RWPE1 (cell line): ENCODE measurements around the gene UMPS.
"Not testable (repeated sequence)": the region's sequence is repeated elsewhere in the genome, so short reads cannot be mapped to it uniquely, and the experiment has no call there.

Experiments
- CTCF ChIA-PET: fragments of 350-600 bp; sonication (Branson Sonifier 250); formaldehyde crosslinking; extraction: SDS; loops from one replicate; lab custom pipeline; 2021; lab: Yijun Ruan, JAX
- POLR2A ChIA-PET: fragments of 400-600 bp; formaldehyde crosslinking; extraction: SDS; loops from one replicate; lab custom pipeline; 2020; ENCODE audit warnings: antibody characterized with exemption; ENCODE audit not compliant: low non-redundant PET; lab: Yijun Ruan, JAX
- DNase-seq: peaks from one replicate; pipeline ENCODE4 v3.0.0; 2012; ENCODE audit warnings: low spot score
- H3K27ac ChIP-seq: fragments of 450-650 bp; 2 replicates; pipeline ENCODE4 v1.5.1; 2017
- CTCF ChIP-seq: fragments of 450-650 bp; conservative IDR thresholded peaks from 2 replicates; pipeline ENCODE4 v1.5.1; 2017; ENCODE audit warnings: low read depth, mild to moderate bottlenecking

UMPS gene

GRCh38 chr3:124730941-124731297 is 667 bp downstream of the UMPS start:
- ChIA-PET POLR2A (interaction anchor here (0.7 kb wide), 1 partner anchor 56 kb away, joined by 3 read pairs; no protein-coding TSS in a partner anchor), CTCF (no interaction called here)
- no peak for DNase-seq
- H3K27ac ChIP-seq: peak overlapping the region; percentile 65
- no peak for TF ChIP-seq CTCF

- TF ChIP-seq CTCF: no peak
- DNase-seq: no peak
- no peak overlapping the region for H3K27ac ChIP-seq
- CTCF ChIA-PET: no interaction called here
- POLR2A ChIA-PET: interaction anchor here (0.6 to 0.7 kb wide), 2 partner anchors 15 to 299 kb away, joined by 3 to 4 read pairs; no protein-coding TSS in a partner anchor
Observed at GRCh38 chr3:124731760-124732159, 1.5 kb downstream of the UMPS start.

GRCh38 chr3:124741027-124741426 is 10.8 kb downstream of the UMPS start:
- POLR2A ChIA-PET: no interaction called here
- no peak for TF ChIP-seq CTCF
- peak; percentile 87 for DNase-seq
- H3K27ac ChIP-seq: peak overlapping the region; percentile 58; the same call in 1 of the 2 replicates
- CTCF ChIA-PET: no interaction called here

- no peak for DNase-seq
- ChIA-PET POLR2A (no interaction called here), CTCF (interaction anchor here (0.7 kb wide), 1 partner anchor 15 kb away, joined by 3 read pairs; no protein-coding TSS in a partner anchor)
- TF ChIP-seq CTCF: no peak
- H3K27ac ChIP-seq: peak overlapping the region; percentile 59
Observed at GRCh38 chr3:124745756-124746155, 15.5 kb downstream of the UMPS start.

GRCh38 chr3:124747111-124747981 is 17.1 kb downstream of the UMPS start:
- POLR2A ChIA-PET: interaction anchor here (0.6 kb wide), 2 partner anchors 16 to 206 kb away, joined by 3 read pairs; no protein-coding TSS in a partner anchor
- CTCF ChIA-PET: interaction anchor here (0.6 to 0.8 kb wide), 3 partner anchors 58 to 644 kb away, joined by 3 to 4 read pairs (median 4); no protein-coding TSS in a partner anchor
- TF ChIP-seq CTCF: no peak
- H3K27ac ChIP-seq: peak overlapping the region; percentile 6; the same call in 1 of the 2 replicates
- no peak for DNase-seq

GRCh38 chr3:124748560-124749198 is 18.4 kb downstream of the UMPS start:
- CTCF ChIA-PET: no interaction called here
- H3K27ac ChIP-seq: peak overlapping the region; percentile 19; the same call in 1 of the 2 replicates
- no peak for TF ChIP-seq CTCF
- POLR2A ChIA-PET: no interaction called here
- DNase-seq: no peak

- CTCF ChIA-PET, DNase-seq, POLR2A ChIA-PET, H3K27ac ChIP-seq: not testable (repeated sequence)
Observed at GRCh38 chr3:124749877-124750276, 19.6 kb downstream of the UMPS start.
